ENCODE data around the gene MON2. TPM values are rescaled to one million over a fixed set of nuclear protein-coding genes. Genes with fewer than 3 reads are reported as not detected.

The MON2 gene
- total and polyA plus RNA-seq, 2 of the 8 experiments (the other 6 are each of a cell fraction or from before 2014, with no cell fraction given) = 3.8 to 21.8 TPM

GRCh38 chr12:62482769-62483168 lies 16.1 kb downstream of the MON2 start (continued):
- TF ChIP-seq KDM4A (IDR thresholded peaks at IDR 0.05; ENCODE audit: low read depth, low read length, severe bottlenecking) (no peak), ASH2L (IDR thresholded peaks at IDR 0.05; ENCODE audit: low read length) (no peak), NRF1 (IDR thresholded peaks at IDR 0.05; ENCODE audit: low read depth, low read length) (no peak), POU5F1 (IDR thresholded peaks at IDR 0.05; ENCODE audit: low read depth, low read length) (no peak), HDAC6 (IDR thresholded peaks at IDR 0.05; ENCODE audit: low read depth, low read length) (no peak), EGR1 (IDR thresholded peaks at IDR 0.05; ENCODE audit: borderline replicate concordance, low read depth, low read length) (no peak), BACH1 (IDR thresholded peaks at IDR 0.05; ENCODE audit: low read length) (no peak), EZH2 (IDR thresholded peaks at IDR 0.05; ENCODE audit: low read depth, low read length, severe bottlenecking) (no peak), BRCA1 (IDR thresholded peaks at IDR 0.05; ENCODE audit: low read depth, low read length) (no peak)
